ENCODE results near the gene TSPAN33.
"Not testable (repeated sequence)": the region's sequence is repeated elsewhere in the genome, so short reads cannot be mapped to it uniquely, and the experiment has no call there.

The TSPAN33 gene

DNA sequence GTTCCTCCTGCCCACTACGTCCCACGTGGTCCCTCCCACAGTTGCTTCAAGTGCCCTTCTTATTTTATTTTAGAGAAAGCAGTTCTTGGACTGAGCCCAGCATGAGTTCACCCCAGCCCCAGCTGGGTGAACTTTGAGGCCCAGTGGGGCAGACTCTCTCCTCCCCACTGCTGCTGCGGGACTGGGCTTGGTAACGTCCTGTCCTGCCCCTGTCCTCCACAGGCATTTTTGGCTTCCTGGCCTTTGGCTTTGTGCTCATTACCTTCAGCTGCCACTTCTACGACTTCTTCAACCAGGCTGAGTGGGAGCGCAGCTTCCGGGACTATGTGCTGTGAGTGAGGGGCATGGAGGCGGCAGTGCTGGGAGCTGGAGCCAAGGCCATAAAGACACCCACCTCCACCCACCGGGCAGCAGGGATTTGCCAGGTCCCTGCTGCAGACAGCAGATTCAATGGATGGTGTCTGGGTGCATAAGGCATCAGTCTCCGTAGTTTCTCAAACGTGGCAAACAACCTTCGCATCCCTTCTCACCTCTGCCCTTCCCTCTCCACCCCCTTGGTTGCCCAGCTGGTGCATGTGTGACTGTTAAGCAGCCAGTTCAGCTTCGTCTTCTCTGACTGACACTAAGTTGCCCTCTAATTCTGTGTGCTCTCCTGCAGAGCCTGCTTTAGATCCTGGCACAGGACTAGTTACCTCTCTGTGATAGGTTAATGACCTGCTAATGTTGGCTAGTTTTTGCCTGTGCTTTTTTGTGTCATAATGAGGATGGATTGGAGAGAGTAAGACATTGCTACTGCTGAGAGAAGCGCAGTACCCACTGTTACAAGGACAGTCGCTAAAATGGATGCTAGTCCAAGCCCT lies 64.8 kb downstream of the TSPAN33 start:
- no peak for DNase-seq (ENCODE audit: low read depth)

DNA sequence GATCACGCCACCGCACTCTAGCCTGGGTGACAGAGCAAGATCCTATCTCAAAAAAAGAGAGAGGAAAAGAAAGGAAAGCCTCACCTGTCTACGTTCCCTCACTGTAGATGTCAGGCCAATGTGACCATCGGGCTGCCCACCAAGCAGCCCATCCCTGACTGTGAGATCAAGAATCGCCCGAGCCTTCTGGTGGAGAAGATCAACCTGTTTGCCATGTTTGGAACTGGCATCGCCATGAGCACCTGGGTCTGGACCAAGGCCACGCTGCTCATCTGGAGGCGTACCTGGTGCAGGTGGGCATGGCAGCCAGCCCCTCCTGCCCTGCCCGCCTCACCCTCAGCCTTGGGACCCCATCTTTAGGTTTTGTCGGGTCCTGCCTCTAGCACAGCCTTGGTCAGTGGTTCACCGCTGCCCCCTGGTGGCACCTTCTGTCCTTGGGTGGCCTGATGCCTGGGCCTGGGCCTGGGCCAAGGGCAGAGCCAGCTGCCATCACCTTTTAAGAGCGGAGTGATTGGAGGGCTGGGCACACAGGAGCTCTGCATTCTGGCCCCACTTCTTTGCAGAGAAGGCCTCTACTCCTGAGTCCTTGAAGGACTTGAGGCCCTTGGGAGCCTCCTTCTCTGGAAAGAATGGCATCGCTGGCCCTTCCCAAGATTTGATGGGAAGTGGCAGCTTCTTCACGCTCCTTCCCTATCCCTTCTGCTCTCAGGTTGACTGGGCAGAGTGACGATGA lies 65.9 kb downstream of the TSPAN33 start:
- DNase-seq (ENCODE audit: low read depth): peak; percentile 57

DNA sequence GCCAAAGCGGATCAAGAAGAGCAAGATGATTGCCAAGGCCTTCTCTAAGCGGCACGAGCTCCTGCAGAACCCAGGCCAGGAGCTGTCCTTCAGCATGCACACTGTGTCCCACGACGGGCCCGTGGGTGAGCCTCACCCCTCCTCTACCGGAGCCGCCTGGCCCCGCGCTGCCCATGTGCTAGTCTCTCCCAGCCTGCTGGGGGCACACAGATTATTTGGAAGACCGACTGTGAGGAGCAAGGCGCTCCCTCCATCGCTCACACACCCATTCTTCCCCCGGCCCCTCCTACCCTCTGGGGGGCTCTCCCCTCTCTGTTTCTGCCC lies 66.4 kb downstream of the TSPAN33 start:
- DNase-seq (ENCODE audit: low read depth): no peak

DNA sequence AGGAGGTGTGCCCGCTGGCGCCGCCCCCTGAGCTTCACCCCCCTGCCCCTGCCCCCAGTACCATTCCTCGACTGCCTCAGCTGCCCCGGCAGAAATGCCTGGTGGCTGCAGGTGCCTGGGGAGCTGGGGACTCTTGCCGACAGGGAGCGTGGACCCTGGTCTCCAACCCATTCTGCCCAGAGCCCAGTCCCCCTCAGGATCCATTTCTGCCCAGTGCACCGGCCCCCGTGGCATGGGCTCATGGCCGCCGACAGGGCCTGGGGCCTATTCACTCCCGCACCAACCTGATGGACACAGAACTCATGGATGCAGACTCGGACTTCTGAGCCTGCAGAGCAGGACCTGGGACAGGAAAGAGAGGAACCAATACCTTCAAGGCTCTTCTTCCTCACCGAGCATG lies 67.6 kb downstream of the TSPAN33 start:
- no peak for DNase-seq (ENCODE audit: low read depth)

DNA sequence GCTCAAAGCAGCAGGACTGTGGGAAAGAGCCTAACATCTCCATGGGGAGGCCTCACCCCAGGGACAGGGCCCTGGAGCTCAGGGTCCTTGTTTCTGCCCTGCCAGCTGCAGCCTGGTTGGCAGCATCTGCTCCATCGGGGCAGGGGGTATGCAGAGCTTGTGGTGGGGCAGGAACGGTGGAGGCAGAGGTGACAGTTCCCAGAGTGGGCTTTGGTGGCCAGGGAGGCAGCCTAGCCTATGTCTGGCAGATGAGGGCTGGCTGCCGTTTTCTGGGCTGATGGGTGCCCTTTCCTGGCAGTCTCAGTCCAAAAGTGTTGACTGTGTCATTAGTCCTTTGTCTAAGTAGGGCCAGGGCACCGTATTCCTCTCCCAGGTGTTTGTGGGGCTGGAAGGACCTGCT lies 68.1 kb downstream of the TSPAN33 start:
- DNase-seq (ENCODE audit: low read depth): no peak

DNA sequence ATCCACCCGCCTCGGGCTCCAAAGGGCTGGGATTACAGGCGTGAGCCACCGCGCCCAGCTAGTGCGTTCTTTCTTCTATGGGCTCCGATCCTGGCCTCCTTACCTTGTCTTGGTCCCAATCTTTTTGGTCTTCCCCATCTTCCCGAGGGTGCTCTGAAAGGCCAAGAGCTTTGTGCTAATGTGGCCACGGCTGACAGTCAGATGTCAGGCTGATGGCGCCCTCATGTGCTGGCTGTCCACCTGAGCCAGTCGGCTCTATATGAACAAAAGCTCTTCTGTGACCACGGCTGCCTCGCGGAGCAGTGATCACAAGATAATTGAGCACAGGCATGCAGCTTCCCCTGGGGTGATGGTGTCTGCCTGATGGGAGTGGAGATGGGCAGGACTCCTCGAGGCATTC lies 69.3 kb downstream of the TSPAN33 start:
- no peak for DNase-seq (ENCODE audit: low read depth)

DNA sequence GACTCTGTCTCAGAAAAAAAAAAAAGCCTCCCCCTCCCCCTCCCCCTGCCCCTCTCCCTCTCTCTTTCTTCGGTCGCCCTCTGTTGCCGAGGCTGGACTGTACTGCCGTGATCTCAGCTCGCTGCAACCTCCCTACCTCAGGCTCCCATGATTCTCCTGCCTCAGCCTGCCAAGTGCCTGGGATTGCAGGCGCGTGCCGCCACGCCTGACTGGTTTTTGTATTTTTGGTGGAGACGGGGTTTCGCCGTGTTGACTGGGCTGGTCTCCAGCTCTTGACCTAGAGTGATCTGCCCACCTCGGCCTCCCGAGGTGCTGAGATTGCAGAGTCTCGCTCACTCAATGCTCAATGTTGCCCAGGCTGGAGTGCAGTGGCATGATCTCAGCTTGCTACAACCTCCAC lies 71.2 kb downstream of the TSPAN33 start:
- not testable (repeated sequence) for DNase-seq (ENCODE audit: low read depth)

DNA sequence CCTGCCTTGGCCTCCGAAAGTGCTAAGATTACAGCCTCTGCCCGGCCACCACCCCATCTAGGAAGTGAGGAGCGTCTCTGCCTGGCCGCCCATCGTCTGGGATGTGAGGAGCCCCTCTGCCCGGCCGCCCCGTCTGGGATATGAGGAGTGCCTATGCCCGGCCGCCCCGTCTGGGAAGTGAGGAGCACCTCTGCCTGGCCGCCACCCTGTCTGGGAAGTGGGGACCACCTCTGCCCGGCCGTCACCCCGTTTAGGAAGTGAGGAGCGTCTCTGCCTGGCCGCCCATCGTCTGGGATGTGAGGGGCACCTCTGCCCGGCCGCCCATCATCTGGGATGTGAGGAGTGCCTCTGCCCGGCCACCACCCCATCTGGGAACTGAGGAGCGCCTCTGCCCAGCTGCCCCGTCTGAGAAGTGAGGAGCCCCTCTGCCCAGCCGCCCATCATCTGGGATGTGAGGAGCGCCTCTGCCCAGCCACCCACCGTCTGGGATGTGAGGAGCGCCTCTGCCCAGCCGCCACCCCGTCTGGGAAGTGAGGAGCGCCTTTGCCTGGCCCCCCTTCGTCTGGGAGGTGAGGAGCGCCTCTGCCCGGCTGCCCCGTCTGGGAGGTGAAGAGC lies 71.7 kb downstream of the TSPAN33 start:
- not testable (repeated sequence) for DNase-seq (ENCODE audit: low read depth)

DNA sequence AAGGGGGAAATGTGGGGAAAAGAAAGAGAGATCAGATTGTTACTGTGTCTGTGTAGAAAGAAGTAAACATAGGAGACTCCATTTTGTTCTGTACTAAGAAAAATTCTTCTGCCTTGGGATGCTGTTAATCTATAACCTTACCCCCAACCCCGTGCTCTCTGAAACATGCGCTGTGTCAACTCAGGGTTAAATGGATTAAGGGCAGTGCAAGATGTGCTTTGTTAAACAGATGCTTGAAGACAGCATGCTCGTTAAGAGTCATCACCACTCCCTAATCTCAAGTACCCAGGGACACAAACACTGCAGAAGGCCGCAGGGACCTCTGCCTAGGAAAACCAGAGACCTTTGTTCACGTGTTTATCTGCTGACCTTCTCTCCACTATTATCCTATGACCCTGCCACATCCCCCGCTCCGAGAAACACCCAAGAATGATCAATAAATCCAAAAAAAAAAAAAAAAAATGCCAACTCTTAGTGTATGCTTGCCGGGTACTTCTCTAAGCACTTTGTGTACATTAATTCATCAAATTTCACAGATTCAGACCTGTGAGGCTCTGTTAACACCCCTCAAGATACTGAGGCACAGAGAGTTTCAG lies 72.4 kb downstream of the TSPAN33 start:
- DNase-seq (ENCODE audit: low read depth): not testable (repeated sequence)

DNA sequence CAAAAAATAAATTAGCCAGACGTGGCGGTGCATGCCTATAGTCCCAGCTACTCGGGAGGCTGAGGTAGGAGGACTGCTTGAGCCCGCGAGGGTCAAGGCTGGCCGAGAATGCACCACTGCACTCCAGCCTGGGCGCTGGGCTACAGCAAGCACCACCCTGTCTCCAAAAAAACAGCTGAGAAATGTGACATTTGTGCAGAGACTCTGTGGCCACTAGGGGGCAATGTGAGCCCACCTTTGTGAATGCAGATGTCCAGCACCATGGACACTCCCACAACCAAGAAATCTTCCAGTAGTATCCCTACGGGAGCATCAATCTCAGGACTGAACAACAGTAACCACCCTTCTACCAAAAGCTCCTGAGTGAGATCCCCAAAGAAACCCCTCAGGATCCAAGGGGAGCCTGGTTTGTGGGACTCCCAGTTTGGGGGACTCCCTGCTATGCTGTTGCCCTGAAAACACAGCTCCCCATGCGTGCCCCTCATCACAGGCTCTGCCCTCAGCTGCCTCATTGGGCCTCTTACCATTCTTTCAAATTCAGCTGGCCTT lies 74.1 kb downstream of the TSPAN33 start:
- peak; percentile 75 for DNase-seq (ENCODE audit: low read depth)

DNA sequence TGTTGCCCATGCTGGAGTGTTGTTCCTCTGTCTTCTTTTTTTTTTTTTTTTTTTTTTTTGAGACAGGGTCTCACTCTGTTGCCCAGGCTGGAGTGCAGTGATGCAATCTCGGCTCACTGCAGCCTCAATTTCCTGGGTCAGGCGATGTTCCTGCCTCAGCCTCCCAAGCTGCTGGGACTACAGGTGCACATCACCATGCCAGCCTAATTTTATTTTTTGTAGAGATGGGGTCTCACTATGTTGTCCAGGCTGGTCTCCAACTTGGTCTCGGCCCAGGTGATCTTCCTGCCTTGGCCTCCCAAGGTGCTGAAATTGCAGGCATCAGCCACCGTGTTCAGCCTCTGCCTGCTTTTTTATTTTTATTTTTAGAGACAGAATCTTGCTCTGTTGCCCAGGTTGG lies 74.7 kb downstream of the TSPAN33 start:
- not testable (repeated sequence) for DNase-seq (ENCODE audit: low read depth)
